Cardiac muscle cell (in vitro differentiated cells and primary cell): ENCODE measurements around the gene PSMD4. TPM values are rescaled to one million over a fixed set of nuclear protein-coding genes. Genes with fewer than 3 reads are reported as not detected.
A peak's percentile ranks its signal among the peaks of the same experiment; 100 is the strongest.

ENCODE experiments used
- DNase-seq, 2 donors: peaks; one replicate each; pipeline versions ENCODE4 v3.0.0 to v3.0.0-alpha.2; 2010 to 2017; ENCODE audit warnings: low read depth in 1 of 2, low spot score in 1 of 2
- H3K27ac ChIP-seq: fragments of 200-600 bp; sonication (generic); 2 replicates; pipeline ENCODE4 v1.5.1; 2016
- H3K27me3 ChIP-seq: fragments of 200-600 bp; sonication (generic); 2 replicates; pipeline ENCODE4 v1.6.0; 2016; ENCODE audit warnings: control low read depth
- H3K36me3 ChIP-seq: fragments of 200-600 bp; sonication (generic); 2 replicates; pipeline ENCODE4 v1.5.1; 2016; ENCODE audit warnings: control low read depth
- H3K4me1 ChIP-seq: fragments of 200-600 bp; sonication (generic); 2 replicates; pipeline ENCODE4 v1.8.1; 2017; ENCODE audit warnings: low read depth, mild to moderate bottlenecking, mixed run types
- H3K4me3 ChIP-seq: fragments of 200-600 bp; sonication (generic); 2 replicates; pipeline ENCODE4 v1.5.1; 2016; ENCODE audit warnings: mild to moderate bottlenecking
- H3K9me3 ChIP-seq: fragments of 200-600 bp; sonication (generic); 2 replicates; pipeline ENCODE4 v1.5.1; 2017; ENCODE audit warnings: low read depth, mild to moderate bottlenecking, control low read depth
- CTCF ChIP-seq: IDR thresholded peaks from 2 replicates; pipeline ENCODE4 v1.5.1; 2012; ENCODE audit warnings: low read depth, mild to moderate bottlenecking, low read length
- polyA plus RNA-seq: library from polyadenylated mRNA; unstranded; fragments of >200 nt; fragmentation: Nextera tagmentation; extraction: Ambion mirVana; gene quantifications from 2 replicates; pipeline ENCODE4 v1.2.1, GENCODE V29; 2016
- total RNA-seq: library from RNA; depleted of rRNA; stranded (reverse); fragments of >200 nt; gene quantifications from 2 replicates; pipeline ENCODE4 v1.2.3, GENCODE V29; 2016

PSMD4 gene
- total and polyA plus RNA-seq, 2 experiments from 2014 or later: 140 to 277 TPM

- DNase-seq: no peak
- Histone ChIP-seq H3K27me3 (no peaks in the 10 kb centered on the region), H3K9me3 (no peaks in the 10 kb centered on the region), H3K4me3 (no peak overlapping the region), H3K27ac (no peak overlapping the region), H3K36me3 (no peaks in the 10 kb centered on the region), H3K4me1 (no peaks in the 10 kb centered on the region)
- TF ChIP-seq CTCF: no peak
These were observed 22.7 kb downstream of the PSMD4 start for GRCh38 chr1:151277249-151277648.

- peaks cover 10% of the 10 kb centered on the region for H3K4me1 ChIP-seq
- TF ChIP-seq CTCF: no peak
- H3K27me3 ChIP-seq: no peaks in the 10 kb centered on the region
- H3K36me3 ChIP-seq: peaks cover 5% of the 10 kb centered on the region
- H3K4me3 ChIP-seq: peak overlapping the region; percentile 69
- no peaks in the 10 kb centered on the region for H3K9me3 ChIP-seq
- H3K27ac ChIP-seq: peak overlapping the region; percentile 98
- peak; percentile 96 to 99 for DNase-seq
These were observed 26.9 kb downstream of the PSMD4 start for GRCh38 chr1:151281225-151281968.

GRCh38 chr1:151281969-151282882 is 27.7 kb downstream of the PSMD4 start, which contains the start of gene ZNF687:
ZNF687 (plus strand) TSS chr1:151282299; CDS start chr1:151286292, 3,993 bp downstream.
- Histone ChIP-seq H3K36me3 (peaks cover 8% of the 10 kb centered on the region), H3K27ac (peak within 1 kb of the TSS; percentile 98), H3K4me3 (peak within 1 kb of the TSS; percentile 82), H3K9me3 (no peaks in the 10 kb centered on the region), H3K4me1 (peaks cover 10% of the 10 kb centered on the region), H3K27me3 (no peaks in the 10 kb centered on the region)
- no peak for TF ChIP-seq CTCF
- peak; percentile 100 for DNase-seq

GRCh38 chr1:151282883-151283725 is 28.6 kb downstream of the PSMD4 start:
- Histone ChIP-seq H3K27ac (peak overlapping the region; percentile 88), H3K27me3 (no peaks in the 10 kb centered on the region), H3K36me3 (peaks cover 8% of the 10 kb centered on the region), H3K4me1 (peaks cover 10% of the 10 kb centered on the region), H3K9me3 (no peaks in the 10 kb centered on the region), H3K4me3 (peak overlapping the region; percentile 82)
- DNase-seq: peak; percentile 15 to 58
- no peak for TF ChIP-seq CTCF

- no peaks in the 10 kb centered on the region for H3K9me3 ChIP-seq
- TF ChIP-seq CTCF: no peak
- no peak overlapping the region for H3K4me3 ChIP-seq
- H3K4me1 ChIP-seq: peaks cover 10% of the 10 kb centered on the region
- peak overlapping the region; percentile 88 for H3K27ac ChIP-seq
- H3K27me3 ChIP-seq: no peaks in the 10 kb centered on the region
- H3K36me3 ChIP-seq: peaks cover 11% of the 10 kb centered on the region
- DNase-seq: no peak
These were observed 29.6 kb downstream of the PSMD4 start for GRCh38 chr1:151284013-151284577.
